GM18858 (cell line): ENCODE measurements around the gene BTRC.

Experiments
- ATAC-seq: cut with Tn5 transposase; IDR thresholded peaks from one replicate; pipeline ENCODE4 v1.9.1; 2021; ENCODE audit not compliant: unreplicated experiment

BTRC gene

GRCh38 chr10:101441541-101442455 is 87.8 kb downstream of the BTRC start:
- no peak for ATAC-seq

- no peak for ATAC-seq
Measured at GRCh38 chr10:101442456-101442800, 88.5 kb downstream of the BTRC start.

GRCh38 chr10:101444058-101444898 is 90.3 kb downstream of the BTRC start:
- no peak for ATAC-seq

GRCh38 chr10:101446071-101446470 is 92.1 kb downstream of the BTRC start:
- ATAC-seq = no peak

- ATAC-seq = no peak
Measured at GRCh38 chr10:101446947-101447346, 93.0 kb downstream of the BTRC start.

GRCh38 chr10:101447477-101447876 is 93.5 kb downstream of the BTRC start:
- ATAC-seq = no peak

- no peak for ATAC-seq
Measured at GRCh38 chr10:101450277-101451080, 96.5 kb downstream of the BTRC start.

GRCh38 chr10:101451261-101451660 is 97.3 kb downstream of the BTRC start:
- ATAC-seq = no peak

GRCh38 chr10:101451667-101452069 is 97.7 kb downstream of the BTRC start:
- no peak for ATAC-seq

- no peak for ATAC-seq
Measured at GRCh38 chr10:101452176-101452575, 98.2 kb downstream of the BTRC start.

- ATAC-seq = no peak
Measured at GRCh38 chr10:101452593-101452992, 98.6 kb downstream of the BTRC start.

- ATAC-seq = no peak
Measured at GRCh38 chr10:101453318-101453717, 99.4 kb downstream of the BTRC start.

GRCh38 chr10:101453791-101454718 is 100.1 kb downstream of the BTRC start:
- ATAC-seq = no peak

- no peak for ATAC-seq
Measured at GRCh38 chr10:101458869-101459268, 104.9 kb downstream of the BTRC start.

- ATAC-seq = no peak
Measured at GRCh38 chr10:101464082-101464481, 110.1 kb downstream of the BTRC start.

GRCh38 chr10:101464599-101464998 is 110.6 kb downstream of the BTRC start:
- ATAC-seq = no peak

GRCh38 chr10:101466016-101466912 is 112.3 kb downstream of the BTRC start:
- ATAC-seq = no peak

- no peak for ATAC-seq
Measured at GRCh38 chr10:101467286-101467770, 113.4 kb downstream of the BTRC start.

- no peak for ATAC-seq
Measured at GRCh38 chr10:101468159-101468558, 114.2 kb downstream of the BTRC start.
